Transverse colon (tissue), 3 donors: Measurements from ENCODE around the gene SCRN2.
A peak's percentile ranks its signal among the peaks of the same experiment; 100 is the strongest.

Experiments
- CTCF ChIP-seq, 5 experiments: fragments of 200-600 bp in 3 of 5; fragments of 450-650 bp in 2 of 5; sonication (generic) in 3 of 5; IDR thresholded peaks; 1 replicate in 2 of 5; 2 replicates in 3 of 5; pipeline ENCODE4 v1.5.1; 2016 to 2017; ENCODE audit warnings: antibody characterized with exemption in 5 of 5, inconsistent platforms in 3 of 5, mild to moderate bottlenecking in 2 of 5, moderate library complexity in 1 of 5
- EP300 ChIP-seq: sonication (generic); formaldehyde crosslinking; IDR thresholded peaks from one replicate; pipeline ENCODE4 v1.6.1; 2017; ENCODE audit warnings: antibody characterized with exemption, low read depth
- POLR2A ChIP-seq: fragments of 450-650 bp; IDR thresholded peaks from one replicate; pipeline ENCODE4 v1.6.1; 2016; ENCODE audit warnings: antibody characterized with exemption, mild to moderate bottlenecking, moderate library complexity

GRCh38 chr17:47802341-47803022 lies 38.6 kb downstream of the SCRN2 start:
- TF ChIP-seq POLR2A (no peak), CTCF (IDR thresholded peaks at IDR 0.05) (peak; percentile 48 to 57 (median 53)), EP300 (no peak)
